NCI-H187 (cell line): ENCODE measurements around the gene EMID1.
"Not testable (repeated sequence)": the region's sequence is repeated elsewhere in the genome, so short reads cannot be mapped to it uniquely, and the experiment has no call there.

Source experiments
- DNase-seq, 2 experiments: peaks; one replicate each; lab custom pipeline; 2025; lab: John Stamatoyannopoulos, UW

Gene EMID1

DNA sequence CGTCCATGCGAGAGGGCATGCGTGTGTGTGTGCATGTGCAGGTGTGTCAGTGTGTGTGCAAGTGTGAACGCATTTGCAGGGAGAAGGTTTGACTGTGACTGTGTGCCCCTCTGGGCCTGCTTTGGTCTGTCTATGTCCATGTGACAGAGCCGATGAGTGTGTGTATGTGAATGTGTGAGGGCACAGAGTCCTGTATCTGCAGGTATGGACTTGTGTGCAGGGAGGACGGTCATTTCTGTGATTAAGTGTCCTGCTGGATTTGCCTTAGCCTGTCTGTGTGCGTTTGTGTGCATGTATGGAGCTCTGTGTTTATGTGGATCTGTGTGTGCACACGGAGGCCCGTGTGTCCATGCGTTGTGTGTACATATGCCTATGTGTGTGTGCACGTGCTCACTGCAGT lies 5.4 kb downstream of the EMID1 start:
- no peak for DNase-seq

DNA sequence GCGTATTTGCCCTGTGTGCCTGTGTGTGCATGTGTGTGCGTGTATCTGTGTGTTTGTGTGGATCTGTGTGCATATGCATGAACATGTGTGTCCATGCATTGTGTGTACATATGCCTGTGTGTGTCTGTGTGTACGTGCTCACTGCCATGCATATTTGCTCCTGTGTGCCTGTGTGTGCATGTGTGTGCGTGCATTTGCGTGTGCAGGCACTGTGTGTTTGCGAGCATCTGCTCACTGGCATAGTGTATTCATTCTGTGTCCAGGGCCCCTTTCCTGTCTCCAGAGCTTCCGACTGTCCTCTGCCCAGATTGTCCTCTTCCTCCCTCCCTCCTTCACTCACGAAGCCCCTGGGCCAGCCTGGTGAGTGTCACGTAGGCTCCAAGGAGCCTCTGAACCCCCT lies 5.8 kb downstream of the EMID1 start:
- DNase-seq = no peak

DNA sequence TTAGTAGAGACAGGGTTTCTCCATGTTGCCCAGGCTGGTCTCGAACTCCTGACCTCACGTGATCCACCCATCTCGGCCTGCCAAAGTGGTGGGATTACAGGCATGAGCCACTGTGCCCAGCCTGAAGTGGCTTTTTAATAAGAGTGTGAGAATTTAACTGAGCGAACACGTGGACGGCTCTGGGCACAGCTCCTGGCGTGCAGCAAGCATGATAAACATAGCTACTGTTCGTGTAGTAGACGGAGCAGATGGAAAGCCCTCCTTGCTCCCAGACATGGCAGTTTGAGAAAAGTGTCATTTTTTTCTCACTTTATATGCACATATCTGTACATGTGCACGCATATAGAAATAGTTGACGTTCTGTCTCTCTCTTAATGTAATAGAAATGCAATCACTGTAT lies 7.0 kb downstream of the EMID1 start:
- no peak for DNase-seq

DNA sequence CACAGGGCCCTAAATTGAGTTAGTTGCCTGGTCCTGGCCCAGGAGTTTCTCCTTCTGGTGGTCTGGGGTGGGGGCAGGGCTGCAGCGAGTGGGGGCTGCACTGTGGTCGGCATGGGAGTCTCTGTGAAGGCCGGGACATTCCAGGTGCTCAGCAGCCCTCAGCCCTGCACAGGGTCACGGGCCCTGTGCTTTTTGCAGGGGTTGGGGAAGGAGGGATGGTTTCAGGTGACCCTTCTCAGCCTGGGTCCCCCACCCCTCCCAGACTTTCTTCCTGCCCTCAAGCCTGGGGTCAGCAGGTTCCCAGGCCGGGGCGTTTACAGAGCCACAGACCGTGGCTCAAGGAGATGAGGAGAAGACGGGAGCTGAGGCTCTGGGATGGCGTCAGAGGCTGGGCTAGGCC lies 7.8 kb downstream of the EMID1 start:
- DNase-seq = no peak

DNA sequence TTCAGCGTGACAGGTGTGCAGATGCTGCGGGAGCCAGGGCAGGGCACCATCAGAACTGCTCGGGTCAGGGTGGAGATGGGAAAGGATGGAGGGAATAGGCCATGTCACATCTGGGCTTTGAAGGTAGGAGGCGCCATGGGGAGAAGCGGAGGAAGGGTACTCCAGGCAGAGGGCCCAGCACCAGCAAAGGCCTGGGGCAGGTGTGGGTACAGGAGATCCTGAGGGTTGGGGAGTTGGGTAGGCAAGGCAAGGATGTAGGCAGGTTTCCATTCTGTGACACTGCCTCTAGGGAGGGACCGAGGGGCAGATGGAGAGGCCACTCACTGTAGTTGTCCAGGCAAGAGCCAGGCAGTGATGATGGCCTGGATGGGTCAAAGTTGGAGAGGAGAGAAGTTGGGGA lies 8.5 kb downstream of the EMID1 start:
- DNase-seq = no peak

DNA sequence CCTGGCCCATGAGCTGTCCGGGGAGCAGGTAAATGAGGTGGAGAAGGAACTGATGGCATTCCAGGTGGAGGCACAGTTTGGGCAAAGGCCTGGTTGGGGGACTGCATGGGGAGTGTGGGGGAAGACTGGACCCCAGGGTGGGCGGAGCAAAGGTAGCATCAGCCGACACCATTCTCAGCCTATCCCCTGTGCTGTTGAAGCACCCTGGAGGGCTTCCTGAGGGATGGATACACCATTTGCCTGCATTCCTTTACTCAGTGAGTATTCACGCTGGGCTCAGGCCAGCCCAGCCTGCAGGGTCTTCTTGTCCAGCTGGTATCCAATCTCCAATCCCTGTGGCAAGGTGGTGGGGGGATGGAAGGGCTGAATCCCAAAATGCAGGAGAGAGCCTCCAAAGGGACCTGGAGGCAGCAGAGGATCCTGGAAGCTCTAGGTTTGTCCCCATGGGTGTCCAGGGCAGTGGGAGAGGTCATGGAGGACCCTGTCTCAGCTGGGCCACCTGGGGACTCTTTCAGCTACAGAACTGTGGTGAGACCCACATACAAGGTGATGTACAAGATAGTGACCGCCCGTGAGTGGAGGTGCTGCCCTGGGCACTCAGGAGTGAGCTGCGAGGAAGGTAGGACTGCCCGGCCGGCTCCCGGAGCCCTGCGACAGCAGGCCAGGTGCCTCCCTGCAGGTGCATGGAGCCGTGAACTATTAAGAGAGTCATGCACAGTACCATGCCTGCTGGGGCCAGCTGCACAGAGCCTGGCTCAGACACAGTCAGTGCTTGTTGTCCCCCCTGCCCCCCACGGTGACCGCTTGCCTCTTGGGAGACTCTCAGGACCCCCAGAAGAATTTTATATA lies 9.5 kb downstream of the EMID1 start:
- no peak for DNase-seq

DNA sequence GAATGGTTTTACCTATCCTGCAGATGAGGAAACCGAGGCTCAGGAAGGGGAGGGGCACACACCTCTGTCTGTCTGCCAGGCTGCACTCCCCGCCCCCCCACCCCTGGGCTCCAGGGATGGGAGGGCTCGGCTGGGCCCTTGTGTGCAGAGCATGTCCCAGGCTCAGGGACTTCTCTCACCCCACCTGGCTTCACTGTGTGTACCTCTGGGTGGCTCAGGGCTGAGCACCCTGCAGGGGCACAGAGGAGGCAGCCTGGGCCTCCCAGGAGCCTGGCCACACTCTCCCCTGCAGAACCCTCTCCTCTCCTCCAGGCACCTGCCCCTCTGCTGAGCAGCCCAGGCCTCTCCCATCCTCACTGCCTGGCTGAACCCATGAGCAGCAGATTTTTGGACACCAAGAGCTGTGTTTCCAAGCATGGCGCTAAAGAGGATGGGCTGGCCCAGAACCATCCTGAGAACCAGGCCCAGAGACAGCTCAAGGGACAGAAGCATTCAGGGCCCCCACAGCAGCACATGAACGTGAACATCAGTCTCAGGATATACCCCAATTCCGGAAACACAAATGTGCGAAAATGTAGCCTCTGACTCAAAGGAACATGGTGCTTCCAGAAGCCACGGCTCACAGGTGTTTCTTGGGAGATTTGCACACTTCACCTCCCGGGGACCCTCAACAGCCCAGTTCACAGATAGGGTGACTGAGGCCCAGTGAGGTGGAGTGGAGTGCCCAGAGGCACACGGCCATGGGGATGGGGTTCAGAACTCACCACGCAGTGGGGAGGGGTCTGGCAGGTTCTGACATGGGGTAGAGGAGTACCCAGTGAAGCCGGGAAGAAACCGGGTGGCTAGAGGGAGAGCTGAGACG lies 10.5 kb downstream of the EMID1 start:
- no peak for DNase-seq

DNA sequence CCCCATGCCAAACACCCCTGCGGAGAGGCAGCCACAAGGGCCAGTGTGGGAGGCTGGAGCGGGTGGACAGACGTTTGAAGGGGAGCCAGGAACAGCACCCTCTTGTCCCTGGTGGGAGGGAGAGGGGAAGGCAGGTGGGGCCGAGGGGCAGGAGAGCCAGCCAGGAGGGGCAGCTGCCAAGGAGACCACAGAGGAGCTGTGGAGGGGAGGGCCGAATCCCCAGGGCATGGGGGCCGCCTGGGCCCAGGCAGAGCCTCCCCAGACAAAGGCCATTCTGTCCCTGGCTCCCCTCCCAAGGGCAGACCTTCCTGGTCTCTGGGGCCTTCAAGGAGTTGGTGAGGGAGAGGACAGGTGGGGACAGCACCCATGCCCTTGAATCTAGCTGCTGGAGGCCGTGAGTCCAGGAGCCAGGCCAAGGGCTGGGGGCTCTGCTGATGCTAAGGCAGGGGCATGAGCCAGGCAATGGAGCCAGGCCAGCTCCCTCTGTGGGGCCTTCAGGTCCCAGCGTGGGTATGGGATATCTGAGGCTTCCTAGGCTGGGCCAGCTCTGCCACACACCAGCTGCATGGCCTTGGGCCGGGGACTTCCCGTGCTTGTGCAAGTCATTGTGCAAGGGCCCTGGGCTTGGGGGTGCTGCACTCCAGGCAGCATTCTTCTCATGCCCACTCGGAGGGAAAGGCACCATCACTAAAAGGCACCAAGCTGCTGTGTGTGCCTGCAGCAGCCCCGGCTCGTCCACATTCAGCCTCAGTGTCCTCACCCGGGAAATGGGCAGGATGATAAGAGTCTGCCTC lies 11.4 kb downstream of the EMID1 start:
- no peak for DNase-seq

DNA sequence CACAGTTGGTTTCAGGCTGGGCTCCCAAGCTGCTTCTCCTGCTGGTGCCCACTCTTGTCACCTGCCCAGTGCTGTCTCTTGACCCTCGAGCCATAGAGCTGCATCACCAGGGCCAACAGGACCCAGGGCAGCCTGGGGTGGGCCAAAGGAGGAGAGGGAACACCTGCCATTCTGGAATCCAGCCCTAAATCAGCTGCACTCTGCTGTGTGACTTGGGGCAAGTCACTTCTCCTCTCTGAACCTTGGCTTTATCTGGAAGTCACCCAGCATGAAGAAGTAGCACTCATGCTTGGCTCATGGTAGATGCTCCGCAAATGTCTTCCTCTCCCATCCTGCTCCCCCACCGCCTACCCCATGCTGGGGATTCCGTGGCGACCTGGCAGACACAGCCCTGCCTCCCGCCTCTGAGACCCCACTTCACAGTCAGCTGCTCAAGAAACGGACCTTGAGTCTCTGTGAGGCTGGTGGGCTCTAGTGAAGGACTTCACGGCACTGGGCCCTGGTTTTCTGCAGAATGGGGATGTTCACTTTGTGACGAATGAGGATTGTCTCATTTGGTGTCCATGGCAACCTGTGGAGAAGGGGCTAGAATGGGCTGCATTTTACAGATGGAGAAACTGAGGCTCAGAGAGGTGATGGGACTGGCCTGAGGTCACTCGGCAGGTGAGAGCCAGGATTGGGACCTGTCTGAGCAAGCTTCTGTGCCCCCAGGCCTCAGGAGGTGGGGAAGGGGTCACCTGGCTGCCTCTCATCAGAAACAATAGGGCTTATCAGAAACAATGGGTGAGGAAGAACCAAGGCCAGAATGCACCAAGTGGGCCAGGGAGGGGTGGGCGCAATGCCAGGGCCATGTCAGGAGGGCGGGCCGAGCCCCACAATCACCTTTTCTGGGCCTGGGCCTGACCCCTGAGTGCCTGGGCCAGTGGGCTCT lies 12.4 kb downstream of the EMID1 start:
- no peak for DNase-seq

DNA sequence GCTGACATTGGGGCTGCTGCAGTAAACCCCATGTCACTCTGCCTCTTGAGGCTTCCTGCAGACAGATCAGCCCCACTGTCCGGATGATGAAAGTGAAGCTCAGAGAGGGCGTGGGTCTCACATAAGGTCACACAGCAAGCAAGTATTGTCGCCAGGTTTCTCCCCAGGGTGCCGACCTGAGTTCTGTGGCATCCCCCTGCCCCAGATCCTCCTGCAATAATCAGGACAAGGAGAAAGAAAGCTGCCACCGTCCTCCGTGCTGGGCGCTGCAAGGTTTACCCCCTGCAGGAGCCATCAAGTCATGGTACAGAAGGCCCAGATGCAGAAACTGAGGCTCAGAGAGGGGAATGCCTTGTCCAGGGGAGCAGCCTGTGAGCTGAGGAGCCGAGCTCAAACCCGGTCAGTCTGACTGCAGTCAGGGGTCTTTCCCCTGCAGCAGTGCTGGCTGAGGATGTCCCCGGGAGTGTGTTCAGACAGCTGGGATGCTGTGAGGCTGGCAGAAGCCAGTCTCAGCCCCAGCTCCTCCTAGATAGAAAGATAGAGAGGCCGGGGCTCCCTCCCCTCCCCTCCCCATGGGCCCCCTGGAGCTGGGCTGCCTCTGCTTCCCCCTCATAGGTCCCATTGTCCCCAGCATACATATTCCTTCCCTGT lies 13.2 kb downstream of the EMID1 start:
- DNase-seq = no peak

DNA sequence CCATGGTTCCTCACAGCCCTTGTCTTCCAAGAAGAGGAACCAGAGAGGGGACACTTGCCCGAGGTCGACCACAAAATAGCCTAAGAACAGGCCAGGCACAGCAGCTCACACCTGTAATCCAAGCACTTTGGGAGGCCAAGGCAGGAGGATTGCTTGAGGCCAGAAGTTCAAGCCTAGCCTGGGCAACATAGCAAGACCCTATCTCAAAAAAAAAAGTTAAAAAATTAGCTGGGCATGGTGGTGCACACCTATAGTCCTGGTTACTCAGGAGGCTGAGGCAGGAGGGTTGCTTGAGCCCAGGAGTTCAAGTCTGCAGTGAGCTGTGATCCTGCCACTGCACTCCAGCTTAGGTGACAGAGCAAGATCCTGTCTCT lies 13.7 kb downstream of the EMID1 start:
- not testable (repeated sequence) for DNase-seq

DNA sequence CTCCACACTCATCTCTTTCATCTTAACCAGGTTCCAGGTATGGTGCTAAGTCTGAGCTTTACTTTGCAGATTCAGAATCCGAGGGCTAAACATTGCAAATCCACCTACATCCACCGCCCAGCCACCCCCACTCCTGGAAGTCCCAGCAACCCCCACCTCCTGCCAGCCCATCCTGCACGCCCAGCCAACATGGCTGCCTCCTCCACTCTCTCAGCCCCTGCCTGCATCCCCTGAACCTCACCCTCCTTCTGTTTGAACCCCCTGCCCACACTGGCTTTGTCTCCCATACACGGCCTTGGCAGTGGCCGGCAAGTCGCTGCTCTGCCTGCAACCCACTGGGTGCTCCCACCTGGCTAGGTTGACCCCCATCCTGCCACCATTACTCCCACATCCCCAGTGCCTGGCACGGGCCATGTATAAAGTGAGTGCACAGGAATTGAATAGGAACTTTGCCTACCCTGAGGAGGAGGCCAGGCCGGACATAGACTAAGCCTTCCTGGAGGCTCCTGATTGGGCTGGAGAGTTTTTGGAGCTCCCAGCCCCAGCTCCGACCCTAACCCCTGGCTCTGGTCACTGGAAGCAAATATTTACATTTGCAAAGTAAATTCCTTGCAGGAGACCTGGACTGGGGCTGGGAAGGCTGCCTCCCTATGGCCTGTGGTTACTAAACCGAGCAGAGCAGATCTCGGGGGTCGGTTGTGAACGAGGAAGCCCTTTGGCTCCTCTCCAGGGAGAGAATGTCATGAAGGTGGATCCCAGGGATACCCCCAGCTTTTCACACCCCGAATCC lies 14.4 kb downstream of the EMID1 start:
- DNase-seq = no peak

DNA sequence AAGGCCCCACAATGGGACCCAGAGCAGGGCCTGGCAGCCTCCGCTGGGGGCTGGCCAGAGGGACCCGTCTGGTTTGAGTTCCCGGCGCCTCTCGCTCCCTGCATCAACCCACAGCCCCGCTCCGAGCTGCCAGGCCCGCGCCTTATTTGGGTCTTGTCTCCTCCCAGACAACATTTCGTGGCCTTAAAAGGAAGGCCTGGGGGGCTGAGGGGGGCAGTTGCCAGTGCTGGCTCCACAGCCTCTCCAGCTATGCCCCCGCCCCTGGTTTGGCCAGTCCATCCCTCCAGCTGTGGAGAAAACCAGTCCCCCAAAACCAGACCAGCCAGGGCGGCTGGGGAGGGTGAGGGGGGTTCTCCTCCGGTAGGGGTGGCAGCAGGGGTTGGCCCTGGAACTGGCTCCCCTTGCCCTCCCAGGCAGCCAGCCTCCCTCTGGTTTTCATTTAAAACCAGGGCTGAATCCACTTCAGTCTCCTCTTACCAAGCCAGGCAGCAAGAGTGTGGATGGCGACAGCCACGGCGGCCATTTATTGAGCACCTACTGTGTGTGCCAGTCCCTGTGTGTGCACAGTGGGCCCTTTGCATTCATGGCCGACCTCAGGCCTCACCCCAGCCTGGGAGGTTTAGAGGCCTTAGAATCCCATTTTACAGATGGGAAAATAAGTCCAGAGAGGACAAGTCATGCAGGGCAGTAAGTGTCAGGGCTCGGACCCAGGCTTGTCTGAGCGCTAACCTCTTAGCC lies 18.6 kb downstream of the EMID1 start:
- no peak for DNase-seq

DNA sequence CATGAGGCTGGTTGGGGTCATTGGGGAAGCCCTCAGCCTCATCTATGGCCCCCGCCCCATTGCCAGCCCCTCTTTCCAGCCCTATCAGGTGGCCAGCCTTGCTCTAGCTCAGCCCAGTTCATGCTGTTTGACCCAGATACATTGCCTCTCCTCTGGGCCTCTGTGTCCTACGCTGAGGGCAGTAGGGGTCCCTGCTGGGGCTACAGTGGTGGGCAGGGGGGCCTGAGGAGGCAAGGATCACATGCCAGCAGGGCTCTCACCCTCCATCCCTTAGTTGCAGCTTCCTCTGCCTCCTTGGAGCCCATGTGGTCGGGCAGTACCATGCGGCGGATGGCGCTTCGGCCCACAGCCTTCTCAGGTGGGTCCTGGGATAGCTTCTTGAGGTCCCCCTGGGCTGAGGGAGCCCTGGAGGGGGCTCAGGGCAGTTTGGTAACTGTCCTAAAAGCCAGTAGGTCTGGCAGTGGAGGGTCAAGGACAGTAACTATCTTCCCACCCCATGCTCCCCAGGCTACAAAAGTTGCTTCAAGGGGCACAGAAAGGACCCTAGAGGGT lies 19.2 kb downstream of the EMID1 start:
- no peak for DNase-seq

DNA sequence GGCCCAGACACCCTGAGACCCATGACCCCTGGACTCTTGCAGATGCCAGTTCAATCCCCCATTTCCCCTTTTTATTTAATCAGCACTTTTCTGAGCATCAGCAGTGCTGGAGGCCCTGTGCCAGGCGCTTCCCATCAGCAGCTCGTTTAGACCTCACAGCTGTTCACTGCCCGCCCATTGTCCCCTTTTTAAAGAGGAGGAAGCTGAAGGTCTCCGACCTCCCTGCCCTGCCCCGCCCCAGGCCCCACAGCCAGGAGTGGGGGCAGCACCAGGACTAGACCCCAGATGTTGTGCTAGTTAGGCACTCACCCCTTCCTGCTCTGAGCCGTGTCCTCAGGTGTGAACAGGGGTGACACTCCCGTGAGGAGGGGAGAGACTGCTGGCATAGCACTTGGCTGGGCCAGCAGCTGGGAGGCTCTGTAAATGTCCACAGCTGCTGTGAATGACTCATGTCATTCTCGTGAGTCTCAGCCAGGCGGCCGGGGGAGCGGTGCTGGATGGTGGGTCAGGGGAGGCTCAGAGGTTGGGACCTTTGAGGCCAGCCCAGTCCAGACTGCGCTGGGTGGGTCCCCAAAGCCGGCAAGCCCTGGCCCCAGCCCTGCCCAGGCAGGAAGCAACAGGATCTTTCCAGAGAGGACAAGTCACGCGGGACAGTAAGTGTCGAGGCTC lies 19.9 kb downstream of the EMID1 start:
- DNase-seq = no peak

DNA sequence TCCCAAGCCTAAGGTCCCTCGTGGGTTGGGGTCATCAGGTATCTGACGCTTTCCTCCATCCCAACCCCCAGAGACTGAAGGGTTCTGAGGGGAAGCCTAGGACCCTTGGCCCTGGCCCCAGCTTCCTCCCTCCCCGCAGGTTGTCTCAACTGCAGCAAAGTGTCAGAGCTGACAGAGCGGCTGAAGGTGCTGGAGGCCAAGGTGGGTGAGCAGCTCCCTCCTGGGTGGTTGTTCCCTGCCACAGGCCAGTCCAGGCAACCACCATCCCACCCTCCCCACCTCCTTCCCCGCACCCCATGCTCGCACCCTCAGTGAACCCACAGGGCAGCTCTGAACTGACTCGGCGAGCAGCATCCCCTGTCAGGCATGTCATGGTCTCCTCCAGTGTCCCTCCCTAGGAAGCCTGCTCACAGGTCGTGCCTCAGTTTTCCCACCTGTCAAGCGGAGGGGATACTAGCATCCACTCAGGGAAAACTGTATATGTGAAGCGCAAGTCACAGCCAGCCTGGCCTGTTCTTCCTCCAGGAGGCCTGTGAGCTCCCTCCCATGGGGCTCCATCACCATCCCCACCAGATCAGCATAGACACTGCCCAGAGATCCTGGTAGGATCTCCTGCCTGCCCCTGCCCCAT lies 20.8 kb downstream of the EMID1 start:
- no peak for DNase-seq

DNA sequence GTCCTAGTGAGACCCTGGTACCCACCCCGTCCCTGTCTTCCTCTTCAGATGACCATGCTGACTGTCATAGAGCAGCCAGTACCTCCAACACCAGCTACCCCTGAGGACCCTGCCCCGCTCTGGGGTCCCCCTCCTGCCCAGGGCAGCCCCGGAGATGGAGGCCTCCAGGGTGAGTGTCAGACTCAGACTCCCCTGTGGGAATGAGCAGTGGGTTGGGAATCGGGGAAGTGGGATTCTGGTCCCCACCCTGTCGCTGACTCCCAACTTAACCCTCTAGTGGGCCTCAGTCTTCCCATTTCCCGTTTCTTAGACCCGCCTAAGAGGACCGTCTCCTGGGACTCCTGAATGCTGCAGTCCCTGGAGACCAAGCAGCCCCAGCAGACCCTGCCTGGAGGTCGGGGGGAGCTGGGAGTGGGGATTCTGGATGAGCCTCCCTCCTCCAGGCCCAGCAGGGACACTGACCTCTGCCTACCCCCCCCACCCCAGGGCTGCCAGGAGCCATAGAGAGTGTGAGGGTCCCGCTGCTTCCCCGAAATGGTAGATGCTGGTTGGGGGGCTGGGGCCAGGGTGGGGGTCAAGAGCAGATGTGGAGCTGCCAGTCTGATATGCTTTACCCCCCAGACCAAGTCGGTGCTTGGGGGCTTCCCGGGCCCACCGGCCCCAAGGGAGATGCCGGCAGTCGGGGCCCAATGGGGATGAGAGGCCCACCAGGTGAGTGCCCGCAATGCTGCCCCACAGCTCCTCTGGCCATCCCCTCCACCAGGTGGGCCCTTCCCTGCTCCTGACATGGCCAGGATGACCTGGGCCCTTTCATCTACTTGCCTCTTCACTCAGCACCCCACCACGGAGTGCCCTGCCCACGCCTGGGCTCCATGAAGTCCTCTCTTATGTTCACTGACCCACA lies 25.5 kb downstream of the EMID1 start:
- DNase-seq = no peak
